HG03571 (cell line): ENCODE measurements around the gene CBS.
"Not testable (repeated sequence)": the region's sequence is repeated elsewhere in the genome, so short reads cannot be mapped to it uniquely, and the experiment has no call there.

ENCODE experiments used
- ATAC-seq: cut with Tn5 transposase; IDR thresholded peaks from one replicate; pipeline ENCODE4 v1.9.1; 2021; ENCODE audit not compliant: unreplicated experiment

The CBS gene

GRCh38 chr21:43075170-43076022 lies at the start of gene CBS:
Gene CBS, minus strand, starts transcription at chr21:43075835. Its CDS starts 3,642 bp downstream, at chr21:43072193.
- not testable (repeated sequence) for ATAC-seq

- ATAC-seq = not testable (repeated sequence)
These were observed 40.3 kb upstream of the CBS start for GRCh38 chr21:43115956-43116355.

DNA sequence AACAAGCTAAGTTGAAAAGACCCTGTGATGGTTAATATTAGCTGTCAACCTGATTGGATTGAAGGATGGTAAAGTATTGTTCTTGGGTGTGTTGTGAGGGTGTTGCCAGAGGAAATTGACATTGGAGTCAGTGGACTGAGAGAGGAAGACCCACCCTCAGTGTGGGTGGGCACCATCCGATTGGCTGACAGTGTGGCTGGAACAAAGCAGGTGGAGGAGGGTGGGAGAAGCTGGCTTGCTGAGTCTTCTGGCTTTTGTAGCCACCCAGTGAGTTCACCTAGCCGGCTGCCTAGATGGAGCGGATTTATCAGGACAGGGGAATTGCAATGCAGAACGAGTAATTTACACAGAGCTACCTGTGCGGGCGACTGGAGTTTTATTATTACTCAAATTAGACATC lies 38.8 kb upstream of the CBS start:
- not testable (repeated sequence) for ATAC-seq

DNA sequence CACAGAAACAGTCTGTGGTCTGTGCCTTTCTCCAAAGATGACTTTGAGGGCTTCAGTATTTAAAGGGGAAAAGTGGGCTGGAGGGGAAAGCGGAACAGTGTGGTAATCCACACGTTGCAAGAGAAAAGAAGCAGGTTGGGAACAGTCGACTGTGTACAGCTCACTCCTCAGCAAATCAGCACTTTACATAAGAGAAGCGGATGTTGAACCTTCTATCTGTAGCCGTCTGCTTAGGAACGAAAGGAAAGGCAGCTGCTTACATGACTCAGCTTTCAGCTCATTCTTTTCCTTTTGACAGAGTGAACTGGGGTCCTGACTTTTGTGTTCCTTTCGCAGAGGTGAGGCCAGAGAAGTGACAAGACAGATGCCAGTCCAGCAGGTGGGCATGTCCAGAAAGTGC lies 33.4 kb upstream of the CBS start:
- ATAC-seq = not testable (repeated sequence)

DNA sequence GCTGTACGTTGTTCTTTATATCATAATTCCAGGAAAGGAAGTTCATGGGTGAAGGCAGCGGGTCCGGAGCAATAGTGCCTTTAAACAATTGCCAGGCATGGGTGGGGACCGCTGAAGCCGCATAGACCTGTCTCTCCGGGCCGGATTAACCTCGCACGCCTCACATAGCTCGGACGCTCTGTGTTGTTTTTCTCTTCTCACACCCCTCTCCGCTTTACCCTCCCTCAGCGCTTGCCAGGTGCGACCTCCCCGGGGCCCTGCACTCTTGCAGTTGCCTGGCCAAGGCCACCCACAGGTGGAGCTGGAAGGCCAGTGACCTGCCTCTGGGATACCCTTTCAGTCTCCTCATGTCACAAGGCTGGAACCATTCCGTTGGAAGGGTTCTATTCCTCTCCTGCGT lies 32.5 kb upstream of the CBS start:
- not testable (repeated sequence) for ATAC-seq

- not testable (repeated sequence) for ATAC-seq
These were observed 32.1 kb upstream of the CBS start for GRCh38 chr21:43107794-43108137.

- ATAC-seq = peak; percentile 64
These were observed 31.5 kb upstream of the CBS start, which contains the start of gene U2AF1 for GRCh38 chr21:43106965-43107793. Gene U2AF1, minus strand, starts transcription at chr21:43107570. Its CDS starts 76 bp downstream, at chr21:43107494.

DNA sequence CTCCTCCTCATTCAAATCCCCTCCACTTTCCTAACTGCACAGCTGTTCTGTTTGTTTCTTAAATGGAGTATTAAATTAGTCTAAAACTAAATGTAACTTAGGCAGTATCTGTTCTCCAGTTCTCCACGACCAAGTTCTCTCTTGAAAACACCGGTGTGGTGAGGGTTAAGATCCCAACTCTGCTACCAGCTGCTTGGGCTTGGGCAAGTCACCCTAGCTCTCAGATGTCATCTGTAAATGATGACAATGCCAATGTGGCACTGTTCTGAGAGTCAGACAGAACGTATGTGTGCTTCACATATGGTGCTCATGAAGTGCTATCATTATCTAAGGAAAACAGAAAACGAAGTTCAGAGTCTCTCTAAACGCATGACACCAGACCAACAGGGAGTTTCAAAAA lies 29.0 kb upstream of the CBS start:
- not testable (repeated sequence) for ATAC-seq

- not testable (repeated sequence) for ATAC-seq
These were observed 26.6 kb upstream of the CBS start for GRCh38 chr21:43102281-43102680.

- not testable (repeated sequence) for ATAC-seq
These were observed 26.0 kb upstream of the CBS start for GRCh38 chr21:43101676-43102075.

- ATAC-seq = not testable (repeated sequence)
These were observed 25.4 kb upstream of the CBS start for GRCh38 chr21:43101000-43101399.

DNA sequence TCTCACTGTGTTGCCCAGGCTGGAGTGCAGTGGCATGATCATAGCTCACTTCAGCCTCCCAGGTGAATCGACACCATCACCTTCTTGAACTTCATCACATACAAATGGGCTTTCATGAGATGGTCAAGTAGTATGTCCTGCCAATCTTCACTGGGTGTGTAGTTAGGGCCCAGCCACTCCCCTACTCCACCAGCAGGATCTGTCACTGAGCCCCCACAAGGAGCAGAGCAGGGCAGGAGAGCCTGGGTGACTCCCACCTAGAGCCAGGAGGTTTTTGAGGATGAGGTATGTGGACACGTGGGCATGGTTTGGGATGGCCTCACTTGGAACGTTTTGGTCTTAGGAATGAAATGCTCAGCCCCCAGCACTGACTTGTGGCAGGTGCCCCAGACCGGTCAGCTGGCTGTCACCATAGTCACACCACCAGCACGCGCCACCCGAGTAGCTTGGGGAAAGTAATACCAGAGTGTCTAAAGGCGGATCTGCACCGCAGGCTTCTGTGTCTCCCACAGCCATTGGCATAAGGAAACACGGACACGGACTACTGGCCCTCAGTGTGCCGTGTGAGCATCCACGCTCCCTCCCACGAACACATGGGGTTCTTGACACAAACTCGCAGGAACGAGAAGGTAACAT lies 16.5 kb upstream of the CBS start:
- not testable (repeated sequence) for ATAC-seq

- ATAC-seq = not testable (repeated sequence)
These were observed 15.3 kb upstream of the CBS start for GRCh38 chr21:43090947-43091346.

DNA sequence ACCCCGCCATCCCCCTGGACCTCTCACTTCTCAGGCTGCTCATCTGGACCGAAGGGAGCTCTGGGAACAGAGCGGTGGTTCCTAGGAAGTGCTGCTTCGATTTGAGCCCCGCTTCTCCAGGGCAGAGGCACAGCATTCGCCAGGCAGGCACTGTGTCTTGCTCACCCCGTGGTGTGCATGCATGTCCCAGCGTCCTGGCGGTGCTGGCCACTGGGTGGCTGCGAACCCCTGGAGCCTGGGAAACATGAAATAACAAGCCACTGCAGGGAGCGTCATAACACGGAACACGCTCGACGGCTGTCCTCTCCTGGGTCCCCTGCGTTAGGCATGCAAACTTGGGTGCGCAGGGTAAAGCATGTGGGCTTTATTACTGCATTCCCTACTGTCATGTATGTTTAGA lies 13.8 kb upstream of the CBS start:
- not testable (repeated sequence) for ATAC-seq

DNA sequence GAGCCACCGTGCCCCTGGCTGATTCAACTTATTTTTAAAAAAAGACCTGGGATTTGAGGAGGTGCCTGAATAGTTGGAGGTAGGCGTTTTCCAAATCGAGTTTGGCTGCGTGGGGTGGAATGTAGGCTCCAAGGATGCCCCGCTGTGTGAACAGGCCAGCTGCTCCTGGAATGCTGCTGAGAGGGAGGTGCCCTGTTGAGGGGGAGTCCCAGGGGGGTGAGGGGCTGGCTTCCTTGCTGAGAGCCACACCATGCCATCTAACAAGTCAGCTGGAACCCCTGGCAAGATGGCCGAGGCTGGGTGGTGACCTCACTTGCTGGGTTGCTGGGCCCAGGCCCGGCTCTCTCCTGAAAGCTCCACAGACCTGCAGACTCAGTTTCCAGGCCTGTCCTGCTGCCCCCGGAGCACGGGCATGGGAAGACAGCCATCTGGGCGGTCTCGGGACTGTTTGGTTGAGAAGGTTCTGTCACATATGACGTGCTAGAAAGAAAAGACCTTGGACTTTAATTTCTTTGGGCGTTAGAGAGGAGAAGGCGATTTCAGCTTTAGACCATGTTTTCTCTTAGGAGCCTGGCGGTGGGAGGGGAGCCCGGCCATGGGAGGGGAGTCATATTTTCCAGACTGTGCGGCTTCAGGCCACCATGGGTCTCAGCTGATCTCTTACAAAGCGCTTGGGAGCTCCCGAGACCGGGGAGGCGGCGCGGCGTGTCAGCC lies 7.1 kb upstream of the CBS start:
- ATAC-seq = not testable (repeated sequence)

- ATAC-seq = not testable (repeated sequence)
These were observed 1.0 kb upstream of the CBS start for GRCh38 chr21:43076643-43077042.

- ATAC-seq = not testable (repeated sequence)
These were observed 495 bp upstream of the CBS start for GRCh38 chr21:43076023-43076637.

GRCh38 chr21:43074401-43075169 lies 1.1 kb downstream of the CBS start:
- not testable (repeated sequence) for ATAC-seq

- not testable (repeated sequence) for ATAC-seq
These were observed 2.9 kb downstream of the CBS start for GRCh38 chr21:43072742-43073141.
